SKM-1 treated with dmso at 0.1 percent for 144 hours (cell line): Measurements from ENCODE around the gene SPDYC.
A peak's percentile ranks its signal among the peaks of the same experiment; 100 is the strongest.

ENCODE experiments used
- DNase-seq: peaks from one replicate; lab custom pipeline; 2025; ENCODE audit not compliant: unreplicated experiment; lab: John Stamatoyannopoulos, UW

Gene SPDYC

DNA sequence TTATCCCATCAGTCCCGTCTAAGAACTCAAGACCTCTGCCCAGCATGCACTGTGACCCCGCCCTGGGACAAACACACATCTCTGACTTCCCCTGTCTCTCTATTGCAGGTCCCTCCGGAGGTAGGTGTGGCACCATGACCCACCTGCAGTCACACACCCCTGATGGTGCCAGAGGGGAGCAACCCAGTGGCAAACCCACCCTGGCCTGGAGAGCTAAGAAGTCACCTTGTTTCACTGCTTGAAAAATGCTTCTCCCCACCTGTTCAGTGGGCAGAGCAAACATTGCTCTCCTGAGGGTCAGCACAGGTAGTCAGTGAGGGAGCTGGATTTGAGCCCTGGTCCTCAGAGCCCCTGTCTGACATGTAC lies 35.6 kb downstream of the SPDYC start:
- DNase-seq = no peak

DNA sequence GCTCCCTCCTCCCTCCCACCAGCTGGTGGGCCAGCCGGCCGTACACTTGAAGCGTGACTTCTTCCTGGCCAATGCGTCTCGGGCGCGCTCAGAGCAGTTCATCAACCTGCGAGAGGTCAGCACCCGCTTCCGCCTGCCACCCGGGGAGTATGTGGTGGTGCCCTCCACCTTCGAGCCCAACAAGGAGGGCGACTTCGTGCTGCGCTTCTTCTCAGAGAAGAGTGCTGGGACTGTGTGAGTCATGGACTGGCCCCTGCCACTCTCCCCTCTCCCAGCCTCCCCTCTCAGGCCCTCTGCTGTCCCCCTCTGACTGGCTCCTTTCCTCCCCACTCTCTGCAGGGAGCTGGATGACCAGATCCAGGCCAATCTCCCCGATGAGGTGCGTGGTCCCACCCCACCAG lies 36.4 kb downstream of the SPDYC start:
- no peak for DNase-seq

DNA sequence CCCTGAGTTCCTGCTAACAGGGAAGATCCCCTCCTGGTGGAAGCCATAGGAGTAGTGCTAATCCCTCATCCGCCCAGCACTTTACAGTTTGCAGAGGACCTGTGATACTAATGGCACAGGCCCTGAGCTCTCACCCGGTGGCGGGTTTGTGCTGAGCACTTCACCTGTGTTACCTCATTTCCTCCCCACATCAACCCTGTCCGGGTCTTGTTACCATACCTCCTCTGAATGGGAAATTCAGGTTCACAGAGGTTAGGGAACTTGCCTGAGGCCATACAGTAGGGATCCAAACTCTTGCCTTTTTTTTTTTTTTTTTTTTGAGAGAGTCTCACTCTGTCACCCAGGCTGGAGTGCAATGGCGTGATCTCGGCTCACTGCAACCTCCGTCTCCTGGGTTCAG lies 36.9 kb downstream of the SPDYC start:
- DNase-seq = no peak

DNA sequence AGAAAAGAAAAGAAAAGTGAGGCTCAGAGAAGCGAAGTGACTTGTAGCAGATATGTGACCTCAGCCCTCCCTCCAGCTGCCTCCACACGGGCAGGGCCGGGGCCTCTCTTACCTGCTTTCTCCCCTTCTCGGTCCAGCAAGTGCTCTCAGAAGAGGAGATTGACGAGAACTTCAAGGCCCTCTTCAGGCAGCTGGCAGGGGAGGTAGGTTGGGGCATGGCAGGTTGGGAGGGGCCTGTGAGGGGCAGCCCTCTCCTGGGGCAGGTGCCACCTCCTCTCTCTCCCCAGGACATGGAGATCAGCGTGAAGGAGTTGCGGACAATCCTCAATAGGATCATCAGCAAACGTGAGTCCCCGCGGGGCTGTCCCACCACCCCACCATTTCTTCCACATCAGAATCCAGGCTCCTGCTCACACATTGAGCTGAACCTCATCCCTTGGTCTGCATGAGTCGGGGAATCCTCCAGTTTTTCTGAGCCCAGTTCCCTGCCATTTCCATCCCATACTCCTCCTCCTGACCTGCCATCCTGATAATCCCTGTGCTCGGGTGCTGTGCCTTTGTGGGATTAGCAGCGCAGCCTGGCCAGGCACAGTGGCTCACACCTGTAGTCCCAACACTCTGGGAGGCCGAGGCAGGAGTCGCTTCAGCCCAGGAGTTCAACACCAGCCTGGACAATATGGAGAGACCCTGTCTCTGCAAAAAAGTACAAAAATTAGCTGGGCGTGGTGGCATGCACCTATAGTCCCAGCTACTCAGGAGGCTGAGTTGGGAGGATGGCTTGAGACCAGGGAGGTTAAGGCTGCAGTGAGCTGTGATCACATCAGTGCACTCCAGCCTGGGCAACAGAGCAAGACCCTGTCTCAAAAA lies 38.1 kb downstream of the SPDYC start:
- DNase-seq = no peak

DNA sequence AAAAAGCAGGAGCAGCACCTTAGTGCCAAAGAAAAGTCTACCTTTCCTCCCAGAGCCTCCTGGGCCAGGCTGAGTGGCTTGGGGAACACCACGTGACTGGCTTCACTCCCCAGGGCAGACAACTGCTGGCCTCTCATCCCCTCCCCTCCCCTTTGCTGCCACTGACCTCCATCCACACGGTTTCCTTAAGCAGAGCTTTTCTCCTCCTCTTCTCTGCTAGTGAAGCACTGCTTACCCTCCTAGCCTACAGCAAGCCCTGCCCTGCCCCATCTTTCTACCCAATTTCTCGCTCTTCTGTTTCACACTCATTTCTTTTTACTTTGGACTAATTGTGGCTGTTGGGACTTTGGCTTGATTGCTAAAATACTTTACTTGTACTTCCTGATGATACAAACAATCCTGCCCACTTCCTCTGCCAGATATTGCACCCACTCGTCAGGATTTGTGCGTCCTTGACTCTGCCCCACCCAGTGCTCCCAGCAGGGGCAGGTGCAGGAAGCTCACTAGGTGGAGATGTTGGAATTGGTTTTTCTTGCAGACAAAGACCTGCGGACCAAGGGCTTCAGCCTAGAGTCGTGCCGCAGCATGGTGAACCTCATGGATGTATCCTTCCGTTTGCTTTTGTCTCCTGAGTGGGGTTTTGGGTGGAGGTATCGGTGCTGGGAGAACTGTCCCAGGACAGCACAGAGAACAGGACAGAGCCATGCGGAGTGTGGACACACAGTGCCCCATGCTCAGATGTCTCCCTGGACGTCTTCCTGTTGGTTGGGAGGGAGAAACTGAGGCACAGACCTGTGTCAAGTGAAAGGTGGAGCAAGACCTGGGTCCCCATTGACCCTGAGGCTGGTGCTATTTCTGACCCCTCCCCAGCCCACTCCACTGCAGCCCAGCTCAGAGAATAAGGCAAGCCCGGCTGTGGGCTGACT lies 39.0 kb downstream of the SPDYC start:
- no peak for DNase-seq

DNA sequence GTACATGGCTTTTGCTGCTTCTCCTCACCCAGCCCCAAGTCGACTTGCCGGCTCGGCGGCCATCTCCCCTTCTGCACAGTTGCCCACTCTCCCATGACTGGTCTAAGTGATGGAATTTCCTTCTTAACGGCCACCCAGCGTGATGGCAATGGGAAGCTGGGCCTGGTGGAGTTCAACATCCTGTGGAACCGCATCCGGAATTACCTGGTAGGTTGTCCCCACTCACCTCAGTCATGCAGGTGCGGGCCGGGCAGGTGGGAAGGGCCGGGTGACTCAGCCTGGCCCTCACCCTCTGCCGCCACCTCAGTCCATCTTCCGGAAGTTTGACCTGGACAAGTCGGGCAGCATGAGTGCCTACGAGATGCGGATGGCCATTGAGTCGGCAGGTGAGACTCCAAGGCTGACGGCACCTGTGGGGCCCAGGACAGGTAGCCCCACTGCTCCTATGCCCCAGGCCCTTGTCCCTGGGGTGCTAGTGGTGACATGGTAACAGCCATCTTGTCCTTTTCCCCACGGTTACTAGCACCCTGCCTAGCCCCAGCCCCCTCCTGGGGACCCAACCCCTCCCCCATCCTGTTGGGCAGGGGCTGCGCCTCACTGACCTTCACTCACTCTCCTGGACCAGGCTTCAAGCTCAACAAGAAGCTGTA lies 39.8 kb downstream of the SPDYC start:
- no peak for DNase-seq

DNA sequence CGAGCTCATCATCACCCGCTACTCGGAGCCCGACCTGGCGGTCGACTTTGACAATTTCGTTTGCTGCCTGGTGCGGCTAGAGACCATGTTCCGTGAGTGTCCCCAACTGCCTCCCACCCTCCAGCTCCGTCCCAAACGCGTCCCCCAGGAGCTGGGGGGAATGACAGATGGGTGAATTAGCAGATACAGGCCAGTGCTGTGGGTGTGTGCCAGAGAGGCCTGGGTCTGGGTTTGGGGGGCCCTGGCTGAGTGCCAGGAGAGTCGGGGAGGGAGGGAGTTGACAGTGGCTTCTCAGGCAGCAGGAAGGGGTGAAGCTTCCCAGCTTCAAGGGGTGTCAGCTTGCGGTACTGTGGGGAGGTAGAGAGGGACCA lies 40.3 kb downstream of the SPDYC start:
- no peak for DNase-seq

DNA sequence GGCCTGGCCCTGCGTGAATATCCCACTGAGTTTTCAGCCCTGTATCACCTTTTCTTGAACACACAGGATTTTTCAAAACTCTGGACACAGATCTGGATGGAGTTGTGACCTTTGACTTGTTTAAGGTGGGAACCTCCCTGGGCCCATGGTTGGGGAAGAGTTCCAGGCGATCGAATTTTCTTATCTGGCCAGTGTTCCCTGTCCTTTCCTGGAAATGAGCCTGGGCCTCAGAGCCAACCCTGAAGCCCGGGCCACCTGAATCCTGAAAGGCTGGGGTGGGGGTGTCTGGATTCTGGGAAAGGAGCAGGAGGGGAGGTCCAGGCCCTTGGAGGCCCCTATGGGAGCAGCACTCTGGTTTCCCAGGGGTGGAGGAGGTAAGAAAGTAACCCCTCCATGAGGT lies 40.7 kb downstream of the SPDYC start:
- no peak for DNase-seq

DNA sequence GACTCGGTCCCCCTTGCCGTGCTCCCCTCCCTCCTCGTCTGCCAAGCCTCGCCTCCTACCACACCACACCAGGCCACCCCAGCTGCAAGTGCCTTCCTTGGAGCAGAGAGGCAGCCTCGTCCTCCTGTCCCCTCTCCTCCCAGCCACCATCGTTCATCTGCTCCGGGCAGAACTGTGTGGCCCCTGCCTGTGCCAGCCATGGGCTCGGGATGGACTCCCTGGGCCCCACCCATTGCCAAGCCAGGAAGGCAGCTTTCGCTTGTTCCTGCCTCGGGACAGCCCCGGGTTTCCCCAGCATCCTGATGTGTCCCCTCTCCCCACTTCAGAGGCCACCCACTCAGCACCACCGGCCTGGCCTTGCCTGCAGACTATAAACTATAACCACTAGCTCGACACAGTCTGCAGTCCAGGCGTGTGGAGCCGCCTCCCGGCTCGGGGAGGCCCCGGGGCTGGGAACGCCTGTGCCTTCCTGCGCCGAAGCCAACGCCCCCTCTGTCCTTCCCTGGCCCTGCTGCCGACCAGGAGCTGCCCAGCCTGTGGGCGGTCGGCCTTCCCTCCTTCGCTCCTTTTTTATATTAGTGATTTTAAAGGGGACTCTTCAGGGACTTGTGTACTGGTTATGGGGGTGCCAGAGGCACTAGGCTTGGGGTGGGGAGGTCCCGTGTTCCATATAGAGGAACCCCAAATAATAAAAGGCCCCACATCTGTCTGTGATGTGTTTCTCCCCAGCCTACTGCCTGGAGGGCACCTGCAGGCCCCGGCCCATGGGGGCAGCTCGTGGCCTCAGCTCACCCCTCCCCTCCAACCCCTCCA lies 41.5 kb downstream of the SPDYC start:
- DNase-seq = no peak

DNA sequence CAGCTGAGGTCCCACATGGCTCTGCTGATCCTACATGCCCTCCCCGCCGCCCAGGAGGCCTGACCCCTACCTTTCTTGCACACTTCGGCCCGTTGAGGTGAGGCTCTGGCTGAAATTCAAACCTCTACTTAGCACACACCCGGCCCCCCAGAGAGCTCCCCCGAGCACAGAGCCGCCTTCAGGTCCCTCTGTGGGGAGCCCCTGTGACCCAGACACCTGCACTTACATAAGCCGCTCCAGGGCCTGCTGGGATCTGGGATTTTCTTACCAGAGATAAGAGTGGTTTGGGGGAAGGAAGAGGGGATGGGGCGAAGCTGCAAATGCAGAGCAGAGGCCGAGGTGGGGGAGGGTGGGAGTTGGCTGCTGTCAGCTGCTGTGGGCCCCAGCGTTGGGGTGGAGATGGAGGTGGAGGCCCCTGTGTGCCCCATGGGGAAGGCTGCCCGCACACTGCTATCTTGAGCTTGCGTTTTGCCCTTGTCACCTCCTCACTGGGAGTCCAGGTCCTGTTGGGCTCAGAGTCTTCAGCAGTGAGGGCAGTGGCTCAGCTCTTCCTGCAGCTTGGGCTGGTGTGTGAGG lies 42.3 kb downstream of the SPDYC start:
- no peak for DNase-seq

DNA sequence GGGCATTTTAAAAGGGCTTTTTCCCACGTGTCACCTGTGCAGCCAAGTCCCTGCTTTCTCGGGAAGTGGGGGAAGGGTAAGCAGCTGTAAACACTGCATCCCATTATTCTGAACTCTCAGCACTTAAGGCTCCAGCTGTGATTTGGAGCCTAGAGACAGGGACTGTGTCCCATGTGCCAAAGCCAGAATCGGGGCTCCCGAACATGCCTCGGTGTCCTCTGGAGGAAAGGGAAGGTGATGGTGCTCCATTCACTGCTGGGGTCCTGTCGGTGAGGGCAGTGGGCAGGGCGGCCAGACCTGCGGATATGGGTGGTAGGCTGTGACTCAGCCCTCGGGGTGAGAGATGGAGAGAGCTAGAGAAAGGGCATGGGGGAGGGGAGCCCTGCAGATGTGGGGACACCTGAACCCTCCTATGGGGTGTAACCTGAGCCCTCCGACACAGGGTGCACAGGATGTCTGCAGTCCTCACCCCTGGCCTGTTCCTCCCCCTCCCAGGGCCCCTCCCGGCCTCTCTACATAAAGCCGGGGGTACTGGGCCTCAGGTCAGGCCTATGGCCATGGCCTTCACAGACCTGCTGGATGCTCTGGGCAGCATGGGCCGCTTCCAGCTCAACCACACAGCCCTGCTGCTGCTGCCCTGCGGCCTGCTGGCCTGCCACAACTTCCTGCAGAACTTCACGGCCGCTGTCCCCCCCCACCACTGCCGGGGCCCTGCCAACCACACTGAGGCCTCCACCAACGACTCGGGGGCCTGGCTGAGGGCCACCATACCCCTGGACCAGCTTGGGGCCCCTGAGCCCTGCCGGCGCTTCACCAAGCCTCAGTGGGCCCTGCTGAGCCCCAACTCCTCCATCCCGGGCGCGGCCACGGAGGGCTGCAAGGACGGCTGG lies 43.5 kb downstream of the SPDYC start:
- DNase-seq = peak; percentile 73

DNA sequence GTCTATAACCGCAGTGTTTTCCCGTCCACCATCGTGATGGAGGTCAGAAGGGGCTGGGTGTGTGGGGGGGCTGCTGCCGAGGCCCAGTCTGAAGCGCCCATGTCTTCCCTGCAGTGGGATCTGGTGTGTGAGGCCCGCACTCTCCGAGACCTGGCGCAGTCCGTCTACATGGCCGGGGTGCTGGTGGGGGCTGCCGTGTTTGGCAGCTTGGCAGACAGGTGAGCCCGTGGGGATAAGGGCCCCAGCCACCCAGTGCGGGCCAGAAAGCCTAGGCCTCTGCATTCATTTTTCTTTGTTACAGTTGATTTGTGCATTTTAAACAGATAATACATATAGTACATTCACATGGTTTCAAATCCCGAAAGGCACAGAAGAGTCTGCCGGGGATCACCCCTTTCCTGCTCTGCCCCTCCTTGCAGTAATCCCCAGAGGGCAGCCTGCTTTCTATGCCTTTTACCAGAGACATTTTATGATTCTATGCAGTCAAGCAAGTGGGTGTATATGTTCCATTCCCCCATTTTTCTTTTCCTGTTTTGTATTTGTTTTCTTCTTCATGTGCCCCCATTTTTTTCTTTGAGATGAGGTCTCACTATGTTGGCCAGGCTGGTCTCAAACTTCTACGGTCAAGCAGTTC lies 44.3 kb downstream of the SPDYC start:
- DNase-seq = no peak

DNA sequence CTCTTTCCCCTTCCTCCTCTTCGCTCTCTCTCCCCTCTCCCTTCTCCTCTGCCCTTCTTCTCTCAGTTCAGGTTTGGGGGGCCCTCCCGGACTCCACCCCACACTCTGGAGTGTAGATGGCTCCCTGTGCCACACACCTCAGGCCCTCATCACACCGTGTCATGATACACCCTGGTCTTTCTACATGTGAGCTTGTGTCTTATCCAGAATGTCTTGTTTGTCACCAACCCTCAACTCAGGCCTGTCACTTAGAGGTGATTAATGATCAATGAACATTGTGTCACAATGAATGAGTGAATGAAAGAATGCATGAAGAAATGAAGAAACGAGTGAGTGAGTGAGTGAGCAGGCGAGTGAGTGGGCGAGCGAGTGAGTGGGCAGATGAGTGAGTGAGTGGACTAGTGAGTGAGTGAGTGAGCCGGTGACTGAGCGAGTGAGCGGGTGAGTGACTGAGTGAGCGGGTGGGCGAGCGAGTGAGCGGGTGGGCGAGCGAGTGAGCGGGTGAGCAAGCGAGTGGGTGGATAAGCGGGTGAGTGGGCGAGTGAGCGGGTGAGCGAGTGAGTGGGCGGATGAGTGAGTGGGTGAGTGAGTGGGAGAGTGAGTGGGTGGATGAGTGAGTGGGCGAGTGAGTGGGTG lies 45.5 kb downstream of the SPDYC start:
- no peak for DNase-seq

DNA sequence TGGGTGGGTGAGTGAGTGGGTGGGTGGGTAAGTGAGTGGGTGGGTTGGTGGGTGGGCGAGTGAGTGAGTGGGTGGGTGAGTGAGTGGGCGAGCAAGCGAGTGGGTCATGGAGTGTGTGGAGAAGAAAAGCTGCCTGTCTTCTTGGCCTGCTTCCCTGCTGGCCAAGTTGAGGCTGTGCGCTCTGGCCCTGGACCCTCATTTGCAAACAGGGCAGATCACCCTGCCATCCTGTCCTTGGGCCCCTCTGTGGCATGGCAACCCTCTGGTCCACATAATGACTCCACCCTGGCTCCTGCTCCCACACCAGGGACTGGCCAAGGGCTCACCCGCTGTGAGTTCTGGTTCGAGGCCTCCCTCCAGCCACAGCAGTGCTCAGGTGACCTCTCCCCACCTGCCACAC lies 46.8 kb downstream of the SPDYC start:
- DNase-seq = no peak

DNA sequence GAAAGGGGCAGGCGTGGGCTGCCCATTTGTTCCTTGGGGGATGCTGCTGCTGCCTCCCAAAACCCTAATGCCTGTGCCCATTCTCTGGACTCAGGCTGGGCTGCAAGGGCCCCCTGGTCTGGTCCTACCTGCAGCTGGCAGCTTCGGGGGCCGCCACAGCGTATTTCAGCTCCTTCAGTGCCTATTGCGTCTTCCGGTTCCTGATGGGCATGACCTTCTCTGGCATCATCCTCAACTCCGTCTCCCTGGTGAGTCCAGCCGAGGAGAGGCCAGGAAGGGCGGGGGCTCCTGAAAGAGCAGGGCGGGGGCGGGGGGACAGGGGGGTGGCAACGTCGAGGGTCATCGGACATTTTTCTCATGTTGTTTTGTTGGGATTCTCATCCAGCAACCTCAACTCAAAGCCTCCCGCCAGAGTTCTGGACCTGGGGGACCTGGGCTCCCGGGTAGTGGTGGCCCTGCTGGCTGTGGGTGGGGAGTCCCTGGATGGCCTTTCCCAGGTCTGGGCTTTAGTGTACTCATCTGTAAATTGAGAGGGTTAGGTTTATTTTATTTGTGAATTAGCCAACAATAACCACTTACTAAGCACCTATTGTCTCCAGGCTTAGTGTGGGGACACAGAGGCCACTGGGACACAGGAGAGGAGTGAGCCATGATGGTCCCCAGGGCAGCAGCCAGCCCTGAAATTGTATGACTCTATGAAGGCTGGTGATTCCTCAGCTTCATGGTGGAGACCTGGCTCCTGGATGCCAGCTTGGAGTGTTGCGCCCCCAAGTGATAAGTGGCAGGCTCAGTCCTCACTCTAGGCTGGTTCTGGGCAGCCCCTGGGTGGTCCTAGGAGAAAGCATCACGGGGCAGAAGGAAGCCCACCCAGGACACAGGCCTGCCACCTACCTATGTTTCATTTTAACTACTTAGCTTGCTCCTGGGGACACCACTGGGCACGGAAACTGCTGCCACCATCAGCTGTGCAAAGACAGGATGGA lies 47.7 kb downstream of the SPDYC start:
- DNase-seq = no peak

DNA sequence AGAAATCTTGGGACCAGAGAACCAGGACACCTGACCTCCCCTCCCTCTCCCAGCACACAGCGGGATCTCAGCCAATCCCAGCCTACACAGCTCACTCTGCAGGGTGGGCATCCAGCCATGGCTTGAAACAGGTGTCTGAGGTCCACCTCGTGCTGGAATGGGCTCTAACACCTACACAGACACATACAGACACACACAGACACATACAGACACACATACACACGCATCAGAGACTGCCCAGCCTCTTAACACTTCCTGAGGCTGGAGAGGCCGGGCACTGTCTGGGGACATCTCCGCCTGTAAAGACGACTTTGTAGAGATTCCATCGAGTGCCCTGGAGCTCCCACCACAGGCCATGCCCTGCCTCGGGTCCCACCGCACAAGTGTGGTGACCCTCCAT lies 48.4 kb downstream of the SPDYC start:
- DNase-seq = no peak

DNA sequence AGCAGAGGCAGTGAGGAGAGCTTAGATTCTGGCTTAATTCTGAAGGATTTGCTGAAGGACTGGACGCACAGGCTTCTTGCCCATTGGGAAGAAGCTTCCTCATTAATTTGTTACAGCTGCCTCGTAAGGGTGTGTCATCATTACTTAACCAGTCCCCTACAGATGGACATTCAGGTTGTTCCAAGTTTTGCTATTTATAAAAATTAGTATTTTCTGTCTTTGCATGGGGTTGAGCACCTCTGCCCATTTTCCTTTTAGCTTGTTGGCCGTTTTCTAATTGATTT lies 49.8 kb downstream of the SPDYC start:
- no peak for DNase-seq

DNA sequence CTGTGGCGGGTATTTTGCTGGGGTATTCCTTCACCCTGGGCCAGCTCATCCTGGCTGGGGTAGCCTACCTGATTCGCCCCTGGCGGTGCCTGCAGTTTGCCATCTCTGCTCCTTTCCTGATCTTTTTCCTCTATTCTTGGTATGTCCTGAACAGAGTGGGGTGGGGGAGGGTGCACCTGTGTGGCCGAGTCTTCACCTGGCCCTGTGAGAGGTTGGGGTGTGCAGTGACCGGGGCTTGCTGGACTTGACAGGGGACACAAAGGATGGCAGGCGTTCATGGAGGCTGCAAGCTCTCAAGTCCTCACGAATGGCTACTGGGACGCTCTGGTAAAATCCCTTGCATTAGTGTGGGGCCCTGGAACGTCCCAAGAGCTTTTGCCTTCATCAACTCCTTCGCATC lies 51.0 kb downstream of the SPDYC start:
- DNase-seq = no peak
